GM18526 (cell line): ENCODE measurements around the gene TMEM60.

Experiments used
- POLR2A ChIP-seq: IDR thresholded peaks from 3 replicates; pipeline ENCODE4 v1.6.1; 2011; ENCODE audit not compliant: insufficient read length; ENCODE audit errors: extremely low read depth

TMEM60 gene

GRCh38 chr7:77794000-77794399 lies 4.2 kb downstream of the TMEM60 start:
- no peak for TF ChIP-seq POLR2A

GRCh38 chr7:77791956-77792355 lies 6.3 kb downstream of the TMEM60 start:
- TF ChIP-seq POLR2A = no peak

- TF ChIP-seq POLR2A = no peak
Measured at GRCh38 chr7:77791336-77791735, 6.9 kb downstream of the TMEM60 start.

GRCh38 chr7:77788327-77788902 lies 9.8 kb downstream of the TMEM60 start:
- TF ChIP-seq POLR2A = no peak

GRCh38 chr7:77786741-77787140 lies 11.5 kb downstream of the TMEM60 start:
- TF ChIP-seq POLR2A = no peak

GRCh38 chr7:77786018-77786417 lies 12.2 kb downstream of the TMEM60 start:
- TF ChIP-seq POLR2A = no peak

- no peak for TF ChIP-seq POLR2A
Measured at GRCh38 chr7:77783545-77783944, 14.7 kb downstream of the TMEM60 start.

- TF ChIP-seq POLR2A = no peak
Measured at GRCh38 chr7:77783111-77783510, 15.1 kb downstream of the TMEM60 start.

- no peak for TF ChIP-seq POLR2A
Measured at GRCh38 chr7:77782383-77782782, 15.9 kb downstream of the TMEM60 start.

GRCh38 chr7:77778535-77778934 lies 19.7 kb downstream of the TMEM60 start:
- TF ChIP-seq POLR2A = no peak

- TF ChIP-seq POLR2A = no peak
Measured at GRCh38 chr7:77771901-77772300, 26.3 kb downstream of the TMEM60 start.

- no peak for TF ChIP-seq POLR2A
Measured at GRCh38 chr7:77770316-77770715, 27.9 kb downstream of the TMEM60 start.

- TF ChIP-seq POLR2A = no peak
Measured at GRCh38 chr7:77766801-77767605, 31.2 kb downstream of the TMEM60 start.

- no peak for TF ChIP-seq POLR2A
Measured at GRCh38 chr7:77765906-77766800, 32.1 kb downstream of the TMEM60 start.

- TF ChIP-seq POLR2A = no peak
Measured at GRCh38 chr7:77765481-77765880, 32.8 kb downstream of the TMEM60 start.
